Fibroblast of mammary gland (primary cell): ENCODE data around the gene UBQLNL.
A peak's percentile ranks its signal among the peaks of the same experiment; 100 is the strongest.

Experiments used
- DNase-seq: peaks from one replicate; pipeline ENCODE4 v3.0.0-alpha.2; 2010; ENCODE audit warnings: low read depth
- H3K4me3 ChIP-seq: 2 replicates; pipeline ENCODE4 v1.5.1; 2011; ENCODE audit warnings: low read depth, mild to moderate bottlenecking, low read length, moderate library complexity; ENCODE audit not compliant: control insufficient read depth
- TF ChIP-seq, protein P1 (sequence below): conservative IDR thresholded peaks from 2 replicates; pipeline ENCODE4 v1.5.1; 2011; ENCODE audit warnings: low read depth, low read length, inconsistent platforms; ENCODE audit not compliant: control insufficient read depth, insufficient read depth

The UBQLNL gene

DNA sequence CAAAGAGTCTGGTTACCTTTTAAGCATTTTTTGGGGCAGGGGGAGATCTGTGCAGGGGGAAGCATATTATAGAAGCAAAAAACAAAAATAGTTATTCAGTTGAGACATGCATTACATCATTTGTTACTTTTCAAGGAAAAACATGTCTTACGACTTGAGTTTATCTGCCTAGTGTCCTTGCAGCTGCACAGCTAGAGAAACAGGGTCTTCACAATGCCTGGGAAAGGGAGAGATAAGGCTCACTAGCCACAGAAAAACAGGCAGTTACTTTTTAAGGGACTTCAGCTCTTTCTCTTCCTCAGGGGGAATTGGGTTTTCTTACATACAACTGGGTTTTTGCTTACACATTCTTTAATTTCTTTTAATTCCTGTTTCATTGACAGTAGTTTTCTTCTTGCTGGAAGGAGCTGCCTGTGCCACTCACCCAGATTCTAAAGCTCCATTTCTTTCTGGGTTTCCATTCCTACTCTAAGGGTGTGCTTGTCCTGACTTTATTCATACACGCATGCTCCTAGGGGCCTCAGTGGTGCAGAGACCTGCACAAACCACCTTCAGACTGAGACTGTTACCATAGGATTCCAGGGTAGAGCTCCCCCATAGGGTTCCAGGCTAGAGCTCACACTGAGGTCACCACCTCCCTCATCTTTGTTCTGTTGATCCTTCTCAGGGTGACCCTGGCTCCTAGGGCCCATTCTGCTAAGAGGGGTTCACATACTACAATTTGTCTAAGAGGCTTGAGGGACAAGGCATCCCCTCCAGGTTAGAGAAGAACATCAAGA is 14.7 kb upstream of the UBQLNL start:
- DNase-seq = no peak
- TF ChIP-seq, protein P1, sequence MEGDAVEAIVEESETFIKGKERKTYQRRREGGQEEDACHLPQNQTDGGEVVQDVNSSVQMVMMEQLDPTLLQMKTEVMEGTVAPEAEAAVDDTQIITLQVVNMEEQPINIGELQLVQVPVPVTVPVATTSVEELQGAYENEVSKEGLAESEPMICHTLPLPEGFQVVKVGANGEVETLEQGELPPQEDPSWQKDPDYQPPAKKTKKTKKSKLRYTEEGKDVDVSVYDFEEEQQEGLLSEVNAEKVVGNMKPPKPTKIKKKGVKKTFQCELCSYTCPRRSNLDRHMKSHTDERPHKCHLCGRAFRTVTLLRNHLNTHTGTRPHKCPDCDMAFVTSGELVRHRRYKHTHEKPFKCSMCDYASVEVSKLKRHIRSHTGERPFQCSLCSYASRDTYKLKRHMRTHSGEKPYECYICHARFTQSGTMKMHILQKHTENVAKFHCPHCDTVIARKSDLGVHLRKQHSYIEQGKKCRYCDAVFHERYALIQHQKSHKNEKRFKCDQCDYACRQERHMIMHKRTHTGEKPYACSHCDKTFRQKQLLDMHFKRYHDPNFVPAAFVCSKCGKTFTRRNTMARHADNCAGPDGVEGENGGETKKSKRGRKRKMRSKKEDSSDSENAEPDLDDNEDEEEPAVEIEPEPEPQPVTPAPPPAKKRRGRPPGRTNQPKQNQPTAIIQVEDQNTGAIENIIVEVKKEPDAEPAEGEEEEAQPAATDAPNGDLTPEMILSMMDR = no peak
- no peak overlapping the region for H3K4me3 ChIP-seq

DNA sequence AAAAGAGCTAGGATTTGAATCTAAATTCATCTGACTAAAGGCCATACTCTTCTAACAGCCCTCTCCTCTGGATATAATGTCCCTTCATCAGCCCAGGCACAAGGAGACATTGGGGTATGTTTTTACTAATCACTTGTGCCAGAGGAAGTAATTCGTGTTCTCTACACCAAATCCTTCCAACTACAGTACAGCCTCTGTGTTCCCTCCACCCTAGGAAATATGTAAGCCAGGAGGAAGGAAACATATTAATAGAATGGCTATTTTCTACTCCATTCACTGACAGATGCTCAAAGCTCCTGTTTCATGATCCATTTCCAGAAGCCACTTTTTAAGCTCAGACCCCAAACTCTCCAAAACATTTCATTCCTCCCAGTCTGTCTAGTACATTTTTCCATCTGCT is 12.0 kb upstream of the UBQLNL start:
- TF ChIP-seq, protein P1 = no peak
- H3K4me3 ChIP-seq = no peak overlapping the region
- no peak for DNase-seq

DNA sequence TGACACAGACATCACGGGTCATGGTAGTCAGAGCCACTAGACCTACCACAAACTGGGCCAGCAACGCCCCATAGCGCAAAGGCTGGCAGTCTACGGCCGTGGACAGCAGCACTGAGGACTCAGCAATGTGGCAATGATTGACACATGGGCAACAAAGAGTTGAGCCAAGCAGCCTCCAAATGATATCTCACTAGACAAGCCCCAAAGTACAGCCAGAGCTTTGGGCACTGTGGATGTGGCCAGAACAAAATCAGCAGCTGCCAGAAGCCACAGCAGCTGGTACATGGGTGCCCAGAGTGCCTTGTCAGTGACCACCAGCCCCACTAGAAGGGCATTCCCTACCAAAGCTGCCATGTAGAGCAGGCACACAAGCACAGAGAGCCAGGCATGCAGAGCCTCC is 11.2 kb upstream of the UBQLNL start:
- TF ChIP-seq, protein P1 = no peak
- H3K4me3 ChIP-seq = no peak overlapping the region
- DNase-seq = no peak

DNA sequence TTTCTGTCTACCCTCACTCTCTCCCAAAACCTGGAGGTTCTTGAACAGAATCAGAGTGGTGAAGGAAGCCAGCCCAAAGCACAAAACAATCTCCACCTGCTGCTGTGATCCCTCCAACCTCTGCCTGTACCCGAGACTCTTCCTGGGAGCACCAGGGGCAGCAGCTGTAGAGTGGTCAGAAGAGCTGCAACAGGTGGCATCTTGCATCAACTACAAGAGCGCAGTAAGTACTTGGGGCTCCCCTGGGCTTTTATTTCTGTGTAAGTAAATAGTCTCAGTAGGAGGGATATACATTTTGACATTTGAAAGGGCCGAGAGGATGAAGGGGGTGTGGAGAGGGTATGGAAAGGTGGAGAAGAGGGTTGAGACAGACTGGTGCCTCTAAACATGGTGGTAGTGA is 8.3 kb upstream of the UBQLNL start:
- H3K4me3 ChIP-seq = no peak overlapping the region
- no peak for DNase-seq
- TF ChIP-seq, protein P1 = no peak

DNA sequence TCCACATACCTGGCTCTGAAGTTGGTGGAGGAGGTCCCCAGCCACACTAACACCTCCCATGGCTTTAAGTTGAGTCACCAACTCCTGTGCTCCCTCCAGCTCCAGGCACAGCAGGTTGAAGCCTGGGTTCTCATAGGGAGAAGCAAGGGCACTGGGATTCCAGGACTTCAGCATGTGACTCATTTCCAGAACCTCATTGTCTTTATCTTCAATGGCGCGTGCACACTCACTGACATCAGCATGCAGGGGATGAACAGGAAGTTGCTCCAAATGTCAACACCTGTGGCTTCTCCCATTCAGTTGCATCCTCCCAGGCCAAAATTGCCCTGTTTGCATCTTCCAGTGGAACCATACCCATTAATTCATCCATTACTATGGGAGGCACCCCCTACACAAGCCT is 5.8 kb upstream of the UBQLNL start:
- H3K4me3 ChIP-seq = no peak overlapping the region

DNA sequence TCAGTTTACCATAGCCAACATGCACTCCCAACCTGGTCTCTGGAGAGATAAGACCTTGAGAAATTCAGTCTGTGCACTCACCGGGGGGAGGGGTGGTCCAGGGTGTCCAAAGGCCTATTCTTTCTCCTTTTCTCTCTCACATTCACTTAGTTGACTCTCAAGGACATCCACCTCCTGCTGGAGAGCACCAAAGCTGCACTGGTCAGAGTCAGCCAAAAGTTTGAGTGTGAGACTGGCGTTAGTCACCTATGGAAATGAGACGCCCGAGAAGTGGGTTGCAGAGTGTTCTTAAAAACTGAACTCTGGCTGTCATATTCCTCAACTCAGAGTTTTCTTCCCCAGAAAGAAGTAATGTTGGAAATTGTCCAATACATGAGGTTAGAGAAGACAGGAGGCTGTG is 5.0 kb upstream of the UBQLNL start:
- peak; percentile 2 for DNase-seq
- TF ChIP-seq, protein P1 = no peak
- no peak overlapping the region for H3K4me3 ChIP-seq

More for the DNA sequence above, 5.8 kb upstream of the UBQLNL start:
- TF ChIP-seq, protein P1 = no peak
- DNase-seq = no peak
